ENCODE results near the gene RAD51B. TPM values are rescaled to one million over a fixed set of nuclear protein-coding genes. Genes with fewer than 3 reads are reported as not detected.

RAD51B gene
- total and polyA plus RNA-seq, 9 of the 15 experiments (the other 6 are each of a cell fraction or from before 2014, with no cell fraction given) = 8.5 to 17.3 (median 11.3) TPM

- DNase-seq (ENCODE audit: extremely low read depth in 1 of 4, low spot score in 3 of 4) (no peak), ATAC-seq (no peak), FAIRE-seq (no peak)
- in situ Hi-C loops (cut with MboI) = no loop called here
- Histone ChIP-seq H3K27me3 (ENCODE audit: control insufficient read depth in 2 of 2, insufficient read depth in 2 of 2, low read length in 2 of 2) (no peaks in the 10 kb centered on the region), H3K4me2 (ENCODE audit: insufficient read depth, low read length) (no peak overlapping the region), H4K20me1 (replicated peaks; ENCODE audit: control insufficient read depth, insufficient read depth, low read length) (no peaks in the 10 kb centered on the region), H3K9me3 (replicated peaks; ENCODE audit: control insufficient read depth, insufficient read depth, low read depth, low read length) (no peaks in the 10 kb centered on the region), H3K9me1 (ENCODE audit: control insufficient read depth, insufficient read depth, low read length) (no peaks in the 10 kb centered on the region), H3K79me2 (ENCODE audit: control insufficient read depth, insufficient read depth, low read length) (no peaks in the 10 kb centered on the region), H3K27ac (ENCODE audit: extremely low read depth, low read depth, low read length) (no peak overlapping the region), H3K4me1 (replicated peaks in 1 of 2; ENCODE audit: control insufficient read depth in 2 of 2, insufficient read depth in 2 of 2, low read length in 2 of 2) (peaks cover 0 to 2% of the 10 kb centered on the region in 2 experiments; a peak in 2 of 5 replicates), H2AFZ (ENCODE audit: low read depth, low read length) (no peak overlapping the region), H3K36me3 (ENCODE audit: control insufficient read depth, insufficient read depth, low read length) (no peaks in the 10 kb centered on the region), H3K4me3 (no peak overlapping the region), H3K9ac (ENCODE audit: insufficient read depth in 1 of 2, low read depth in 2 of 2, low read length in 2 of 2) (no peak overlapping the region)
- ChIA-PET CTCF (ENCODE audit: low intra/inter-chr PET ratio) (no interaction called here), POLR2A (interaction anchor here (0.7 kb wide), 1 partner anchor 213 kb away, joined by 3 read pairs; no protein-coding TSS in a partner anchor)
- WGBS (ENCODE audit: insufficient coverage, low coverage, missing lambda C conversion rate) = 51% methylated on average over 3 of the region's 4 CpGs
- intact Hi-C loops (cut with micrococcal nuclease) = no loop called here
- BruUV-seq (replicated peaks) = no TSS peak
- TF ChIP-seq ETV5 (CRISPR knock-in tag; IDR thresholded peaks at IDR 0.05; ENCODE audit: low read depth) (no peak), BCOR (IDR thresholded peaks at IDR 0.05) (0 out of 2 replicates have a peak, but pooled peaks have one; percentile 32), KDM1A (IDR thresholded peaks at IDR 0.05) (0 out of 4 replicates have a peak, but pooled peaks of 1 of the 2 experiments have one; percentile 13), ZFP36 (IDR thresholded peaks at IDR 0.05; ENCODE audit: low read depth, low read length, partially characterized antibody) (peak; percentile 4), TBL1XR1 (IDR thresholded peaks at IDR 0.05; ENCODE audit: low read length in 2 of 2) (no peak)
Measured at GRCh38 chr14:68606644-68607043, 787.1 kb downstream of the RAD51B start.

- intact Hi-C loops (cut with micrococcal nuclease) (no loop called here), in situ Hi-C loops (cut with MboI) (no loop called here)
- H3K4me1 ChIP-seq (replicated peaks in 1 of 2; ENCODE audit: control insufficient read depth in 2 of 2, insufficient read depth in 2 of 2, low read length in 2 of 2) = peaks cover 0 to 2% of the 10 kb centered on the region in 2 experiments; a peak in 2 of 5 replicates
- no peaks in the 10 kb centered on the region for H3K9me3 ChIP-seq (replicated peaks; ENCODE audit: control insufficient read depth, insufficient read depth, low read depth, low read length)
- no peaks in the 10 kb centered on the region for H3K9me1 ChIP-seq (ENCODE audit: control insufficient read depth, insufficient read depth, low read length)
- FAIRE-seq (no peak), DNase-seq (ENCODE audit: extremely low read depth in 1 of 4, low spot score in 3 of 4) (no peak), ATAC-seq (no peak)
- no peaks in the 10 kb centered on the region for H4K20me1 ChIP-seq (replicated peaks; ENCODE audit: control insufficient read depth, insufficient read depth, low read length)
- no peaks in the 10 kb centered on the region for H3K36me3 ChIP-seq (ENCODE audit: control insufficient read depth, insufficient read depth, low read length)
- WGBS (ENCODE audit: insufficient coverage, low coverage, missing lambda C conversion rate) = 55% methylated on average over 14 of the region's 17 CpGs
- no peak overlapping the region for H3K4me2 ChIP-seq (ENCODE audit: insufficient read depth, low read length)
- H3K79me2 ChIP-seq (ENCODE audit: control insufficient read depth, insufficient read depth, low read length) = no peaks in the 10 kb centered on the region
- no peaks in the 10 kb centered on the region for H3K27me3 ChIP-seq (ENCODE audit: control insufficient read depth in 2 of 2, insufficient read depth in 2 of 2, low read length in 2 of 2)
- ChIA-PET CTCF (ENCODE audit: low intra/inter-chr PET ratio) (no interaction called here), POLR2A (interaction anchor here (0.7 kb wide), 2 partner anchors 10 to 212 kb away, joined by 3 read pairs; no protein-coding TSS in a partner anchor)
- no peak overlapping the region for H2AFZ ChIP-seq (ENCODE audit: low read depth, low read length)
- no peak overlapping the region for H3K27ac ChIP-seq (ENCODE audit: extremely low read depth, low read depth, low read length)
- no peak overlapping the region for H3K9ac ChIP-seq (ENCODE audit: insufficient read depth in 1 of 2, low read depth in 2 of 2, low read length in 2 of 2)
- H3K4me3 ChIP-seq = no peak overlapping the region
- no TSS peak for BruUV-seq (replicated peaks)
- TF ChIP-seq DEAF1 (CRISPR knock-in tag; IDR thresholded peaks at IDR 0.05) = no peak
- TF ChIP-seq KLF6 (CRISPR knock-in tag; IDR thresholded peaks at IDR 0.05; ENCODE audit: borderline replicate concordance) = no peak
- no peak for TF ChIP-seq CEBPZ (IDR thresholded peaks at IDR 0.05; ENCODE audit: borderline replicate concordance, low read depth, low read length)
- TF ChIP-seq DACH1 (IDR thresholded peaks at IDR 0.05; ENCODE audit: partially characterized antibody) = no peak
- TF ChIP-seq KDM2B (CRISPR knock-in tag; IDR thresholded peaks at IDR 0.05) = no peak
Measured at GRCh38 chr14:68607081-68607866, 787.7 kb downstream of the RAD51B start.

Data from K562 (cell line).